Osteocyte (in vitro differentiated cells): ENCODE data around the gene IDE. TPM values are rescaled to one million over a fixed set of nuclear protein-coding genes. Genes with fewer than 3 reads are reported as not detected.

ENCODE experiments used
- DNase-seq: peaks from one replicate; pipeline ENCODE4 v3.0.0; 2021; ENCODE audit warnings: mixed read lengths; ENCODE audit not compliant: unreplicated experiment; ENCODE audit errors: extremely low spot score
- H3K27ac Mint-ChIP-seq: one replicate; pipeline ENCODE4 v1.8.0; 2021; ENCODE audit warnings: mild to moderate bottlenecking, mixed read lengths; ENCODE audit not compliant: unreplicated experiment
- H3K27me3 Mint-ChIP-seq: one replicate; pipeline ENCODE4 v1.8.0; 2021; ENCODE audit warnings: mixed read lengths; ENCODE audit not compliant: unreplicated experiment
- H3K36me3 Mint-ChIP-seq: one replicate; pipeline ENCODE4 v1.8.0; 2021; ENCODE audit warnings: mixed read lengths; ENCODE audit not compliant: unreplicated experiment
- H3K4me1 Mint-ChIP-seq: one replicate; pipeline ENCODE4 v1.8.0; 2021; ENCODE audit warnings: mixed read lengths; ENCODE audit not compliant: unreplicated experiment
- H3K4me3 Mint-ChIP-seq: one replicate; pipeline ENCODE4 v1.8.0; 2021; ENCODE audit warnings: mild to moderate bottlenecking, moderate library complexity, mixed read lengths; ENCODE audit not compliant: unreplicated experiment
- H3K9me3 Mint-ChIP-seq: one replicate; pipeline ENCODE4 v1.8.0; 2021; ENCODE audit warnings: mixed read lengths; ENCODE audit not compliant: unreplicated experiment
- CTCF ChIP-seq: fragments of 200-600 bp; sonication (generic); IDR thresholded peaks from 2 replicates; pipeline ENCODE4 v1.5.0; 2021; ENCODE audit warnings: antibody characterized with exemption, mild to moderate bottlenecking, moderate library complexity
- total RNA-seq: library from RNA; stranded (reverse); gene quantifications from 2 replicates; pipeline ENCODE4 v1.2.1, GENCODE V29; 2021

The IDE gene
- total RNA-seq, 1 donor from 2014 or later = 42.4 TPM

- Mint-ChIP-seq H3K9me3 (no peaks in the 10 kb centered on the region), H3K27ac (no peak overlapping the region), H3K27me3 (no peaks in the 10 kb centered on the region), H3K4me3 (no peak overlapping the region), H3K4me1 (no peaks in the 10 kb centered on the region), H3K36me3 (peaks cover 40% of the 10 kb centered on the region)
- TF ChIP-seq CTCF = no peak
- no peak for DNase-seq
These were observed 80.5 kb downstream of the IDE start for GRCh38 chr10:92493362-92493761.

GRCh38 chr10:92492748-92493240 is 81.1 kb downstream of the IDE start:
- DNase-seq = no peak
- H3K4me1 Mint-ChIP-seq = no peaks in the 10 kb centered on the region
- no peaks in the 10 kb centered on the region for H3K27me3 Mint-ChIP-seq
- no peak overlapping the region for H3K4me3 Mint-ChIP-seq
- H3K27ac Mint-ChIP-seq = no peak overlapping the region
- H3K9me3 Mint-ChIP-seq = no peaks in the 10 kb centered on the region
- peaks cover 44% of the 10 kb centered on the region for H3K36me3 Mint-ChIP-seq
- no peak for TF ChIP-seq CTCF

- Mint-ChIP-seq H3K27ac (no peak overlapping the region), H3K4me3 (no peak overlapping the region), H3K4me1 (no peaks in the 10 kb centered on the region), H3K36me3 (peaks cover 60% of the 10 kb centered on the region), H3K27me3 (no peaks in the 10 kb centered on the region), H3K9me3 (no peaks in the 10 kb centered on the region)
- no peak for TF ChIP-seq CTCF
- DNase-seq = no peak
These were observed 83.5 kb downstream of the IDE start for GRCh38 chr10:92490387-92490786.

- Mint-ChIP-seq H3K36me3 (peaks cover 53% of the 10 kb centered on the region), H3K9me3 (no peaks in the 10 kb centered on the region), H3K4me3 (no peak overlapping the region), H3K4me1 (no peaks in the 10 kb centered on the region), H3K27me3 (no peaks in the 10 kb centered on the region), H3K27ac (no peak overlapping the region)
- no peak for DNase-seq
- TF ChIP-seq CTCF = no peak
These were observed 87.3 kb downstream of the IDE start for GRCh38 chr10:92486637-92487036.

- Mint-ChIP-seq H3K4me1 (no peaks in the 10 kb centered on the region), H3K4me3 (no peak overlapping the region), H3K27me3 (no peaks in the 10 kb centered on the region), H3K36me3 (peaks cover 47% of the 10 kb centered on the region), H3K27ac (no peak overlapping the region), H3K9me3 (no peaks in the 10 kb centered on the region)
- no peak for DNase-seq
- TF ChIP-seq CTCF = no peak
These were observed 90.4 kb downstream of the IDE start for GRCh38 chr10:92483539-92483938.
